GM18870 (cell line): ENCODE results near the gene KRCC1.
"Not testable (repeated sequence)": the region's sequence is repeated elsewhere in the genome, so short reads cannot be mapped to it uniquely, and the experiment has no call there.

ENCODE experiments used
- ATAC-seq: cut with Tn5 transposase; IDR thresholded peaks from one replicate; pipeline ENCODE4 v1.9.1; 2021; ENCODE audit warnings: moderate library complexity; ENCODE audit not compliant: unreplicated experiment

The KRCC1 gene

GRCh38 chr2:88006912-88007439, 48.6 kb downstream of the KRCC1 start:
- no peak for ATAC-seq

- ATAC-seq, result no peak
Observed at GRCh38 chr2:88005776-88006175, 49.8 kb downstream of the KRCC1 start.

GRCh38 chr2:88003074-88003755, 52.4 kb downstream of the KRCC1 start:
- ATAC-seq, result no peak

- no peak for ATAC-seq
Observed at GRCh38 chr2:88002359-88002707, 53.2 kb downstream of the KRCC1 start.

GRCh38 chr2:88000474-88000873, 55.1 kb downstream of the KRCC1 start:
- not testable (repeated sequence) for ATAC-seq

- ATAC-seq, result no peak
Observed at GRCh38 chr2:87996570-87996969, 59.0 kb downstream of the KRCC1 start.

GRCh38 chr2:87995756-87996155, 59.8 kb downstream of the KRCC1 start:
- no peak for ATAC-seq

GRCh38 chr2:87994304-87994850, 61.2 kb downstream of the KRCC1 start:
- ATAC-seq, result not testable (repeated sequence)

- not testable (repeated sequence) for ATAC-seq
Observed at GRCh38 chr2:87992569-87992968, 63.0 kb downstream of the KRCC1 start.

- ATAC-seq, result not testable (repeated sequence)
Observed at GRCh38 chr2:87987473-87987872, 68.1 kb downstream of the KRCC1 start.

- peak; percentile 61 for ATAC-seq
Observed at GRCh38 chr2:87985902-87986301, 69.7 kb downstream of the KRCC1 start.

GRCh38 chr2:87981182-87981581, 74.4 kb downstream of the KRCC1 start:
- not testable (repeated sequence) for ATAC-seq
